HEK293T (cell line): Measurements from ENCODE around the gene DPEP3.

Source experiments
- ARNT ChIP-seq: fragments of 450-650 bp; IDR thresholded peaks from 2 replicates; pipeline ENCODE4 v1.6.1; 2017; ENCODE audit warnings: mild to moderate bottlenecking
- BHLHE40 ChIP-seq: fragments of 450-650 bp; IDR thresholded peaks from 2 replicates; pipeline ENCODE4 v1.6.1; 2016; ENCODE audit warnings: mild to moderate bottlenecking, moderate library complexity, borderline replicate concordance
- ELF4 ChIP-seq: fragments of 450-650 bp; IDR thresholded peaks from 2 replicates; pipeline ENCODE4 v1.6.1; 2017; ENCODE audit warnings: antibody characterized with exemption
- FOXM1 ChIP-seq: fragments of 450-650 bp; IDR thresholded peaks from 2 replicates; pipeline ENCODE4 v1.6.1; 2017; ENCODE audit warnings: mild to moderate bottlenecking, borderline replicate concordance
- HDGF ChIP-seq: fragments of 450-650 bp; IDR thresholded peaks from 2 replicates; pipeline ENCODE4 v1.6.1; 2017; ENCODE audit warnings: antibody characterized with exemption, borderline replicate concordance
- L3MBTL2 ChIP-seq: fragments of 450-650 bp; conservative IDR thresholded peaks from 2 replicates; pipeline ENCODE4 v1.6.1; 2016; ENCODE audit warnings: mild to moderate bottlenecking
- LEF1 ChIP-seq: fragments of 450-650 bp; IDR thresholded peaks from 2 replicates; pipeline ENCODE4 v1.6.1; 2017; ENCODE audit warnings: mild to moderate bottlenecking, borderline replicate concordance
- PKNOX1 ChIP-seq: fragments of 450-650 bp; IDR thresholded peaks from 2 replicates; pipeline ENCODE4 v1.6.1; 2016
- SP1 ChIP-seq: fragments of 450-650 bp; IDR thresholded peaks from 2 replicates; pipeline ENCODE4 v1.6.1; 2017
- SUZ12 ChIP-seq: fragments of 450-650 bp; IDR thresholded peaks from 2 replicates; pipeline ENCODE4 v1.6.1; 2016; ENCODE audit warnings: mild to moderate bottlenecking
- TARDBP ChIP-seq: fragments of 450-650 bp; IDR thresholded peaks from 2 replicates; pipeline ENCODE4 v1.6.1; 2016
- ZNF384 ChIP-seq: fragments of 450-650 bp; IDR thresholded peaks from 2 replicates; pipeline ENCODE4 v1.6.1; 2016

- TF ChIP-seq HDGF (no peak), ARNT (no peak), L3MBTL2 (no peak), LEF1 (no peak), SP1 (no peak), PKNOX1 (no peak), FOXM1 (no peak), ELF4 (no peak), ZNF384 (no peak), TARDBP (no peak), SUZ12 (no peak), BHLHE40 (no peak)
Observed at GRCh38 chr16:68022278-68022727, 42.0 kb upstream of the DPEP3 start.
